Measurements from ENCODE around the gene EIF1. TPM values are rescaled to one million over a fixed set of nuclear protein-coding genes. Genes with fewer than 3 reads are reported as not detected.
"Not testable (repeated sequence)": the region's sequence is repeated elsewhere in the genome, so short reads cannot be mapped to it uniquely, and the experiment has no call there.

The EIF1 gene
- total RNA-seq, 2 donors from 2014 or later = 2,404 to 2,458 TPM

GRCh38 chr17:41660221-41660711 lies 28.4 kb upstream of the EIF1 start:
- Mint-ChIP-seq H3K36me3 (ENCODE audit: insufficient read depth in 2 of 2) (no peaks in the 10 kb centered on the region), H3K27ac (no peak overlapping the region), H3K9me3 (no peaks in the 10 kb centered on the region), H3K4me3 (no peak overlapping the region), H3K27me3 (ENCODE audit: low read depth) (no peaks in the 10 kb centered on the region), H3K4me1 (ENCODE audit: low read depth) (peaks cover 10% of the 10 kb centered on the region)
- no peak for DNase-seq
- no peak for ATAC-seq (replicated peaks in 1 of 2)

DNA sequence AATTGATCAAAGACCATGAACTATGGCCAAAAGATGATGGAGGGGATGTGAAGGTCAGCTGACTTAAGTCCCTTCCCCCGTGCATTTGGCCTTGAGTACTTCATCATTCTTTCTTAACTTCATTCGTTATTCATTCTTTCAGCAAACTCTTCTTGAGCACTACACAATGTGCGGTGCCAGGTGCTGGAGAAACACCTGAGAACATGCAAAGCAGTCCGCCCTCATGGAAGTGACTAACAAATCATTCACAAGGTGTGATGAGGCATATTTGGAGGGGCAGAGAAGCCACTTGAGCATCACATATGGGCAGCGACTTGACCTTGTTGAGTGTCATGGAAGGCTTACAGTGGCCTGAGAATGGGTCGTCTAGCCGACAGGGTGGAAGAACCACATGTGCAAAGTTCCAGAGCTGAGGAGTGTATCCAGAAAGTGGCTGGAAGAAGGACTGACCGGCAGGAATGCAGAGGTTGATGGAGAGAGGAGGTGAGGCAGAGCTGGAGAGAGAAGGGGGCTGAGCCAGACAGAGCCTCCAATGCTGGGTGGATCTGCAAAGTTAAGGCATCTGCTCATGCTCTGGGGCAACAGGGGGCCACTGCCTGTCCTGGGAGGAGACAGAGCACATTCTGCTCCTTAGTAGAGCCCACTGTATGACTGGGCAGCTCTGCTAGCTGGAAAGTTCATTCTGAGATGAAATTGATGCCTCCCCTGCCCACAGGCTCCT lies 25.1 kb upstream of the EIF1 start:
- H3K4me3 Mint-ChIP-seq = no peak overlapping the region
- DNase-seq (no peak), ATAC-seq (replicated peaks in 1 of 2) (no peak)
- H3K4me1 Mint-ChIP-seq (ENCODE audit: low read depth) = peaks cover 31% of the 10 kb centered on the region
- no peaks in the 10 kb centered on the region for H3K9me3 Mint-ChIP-seq
- H3K36me3 Mint-ChIP-seq (ENCODE audit: insufficient read depth in 2 of 2) = no peaks in the 10 kb centered on the region
- H3K27me3 Mint-ChIP-seq (ENCODE audit: low read depth) = no peaks in the 10 kb centered on the region
- no peak overlapping the region for H3K27ac Mint-ChIP-seq

DNA sequence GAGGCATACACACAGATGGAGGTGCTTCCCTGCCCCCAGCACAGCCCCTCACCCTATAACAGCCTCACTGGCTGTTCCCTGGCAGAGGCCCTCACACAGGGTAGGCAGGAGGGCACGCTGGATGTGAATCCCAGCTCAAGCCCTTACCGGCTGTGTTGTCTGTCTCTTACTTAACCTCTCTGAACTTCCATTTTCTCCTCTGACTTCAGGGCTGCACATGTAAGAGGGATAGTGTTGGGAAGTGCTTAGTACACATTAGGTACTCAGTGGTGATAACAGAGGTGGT lies 24.6 kb upstream of the EIF1 start:
- no peak overlapping the region for H3K27ac Mint-ChIP-seq
- no peaks in the 10 kb centered on the region for H3K36me3 Mint-ChIP-seq (ENCODE audit: insufficient read depth in 2 of 2)
- ATAC-seq (replicated peaks in 1 of 2) = no peak
- no peaks in the 10 kb centered on the region for H3K9me3 Mint-ChIP-seq
- peaks cover 32% of the 10 kb centered on the region for H3K4me1 Mint-ChIP-seq (ENCODE audit: low read depth)
- no peaks in the 10 kb centered on the region for H3K27me3 Mint-ChIP-seq (ENCODE audit: low read depth)
- no peak for DNase-seq
- no peak overlapping the region for H3K4me3 Mint-ChIP-seq

DNA sequence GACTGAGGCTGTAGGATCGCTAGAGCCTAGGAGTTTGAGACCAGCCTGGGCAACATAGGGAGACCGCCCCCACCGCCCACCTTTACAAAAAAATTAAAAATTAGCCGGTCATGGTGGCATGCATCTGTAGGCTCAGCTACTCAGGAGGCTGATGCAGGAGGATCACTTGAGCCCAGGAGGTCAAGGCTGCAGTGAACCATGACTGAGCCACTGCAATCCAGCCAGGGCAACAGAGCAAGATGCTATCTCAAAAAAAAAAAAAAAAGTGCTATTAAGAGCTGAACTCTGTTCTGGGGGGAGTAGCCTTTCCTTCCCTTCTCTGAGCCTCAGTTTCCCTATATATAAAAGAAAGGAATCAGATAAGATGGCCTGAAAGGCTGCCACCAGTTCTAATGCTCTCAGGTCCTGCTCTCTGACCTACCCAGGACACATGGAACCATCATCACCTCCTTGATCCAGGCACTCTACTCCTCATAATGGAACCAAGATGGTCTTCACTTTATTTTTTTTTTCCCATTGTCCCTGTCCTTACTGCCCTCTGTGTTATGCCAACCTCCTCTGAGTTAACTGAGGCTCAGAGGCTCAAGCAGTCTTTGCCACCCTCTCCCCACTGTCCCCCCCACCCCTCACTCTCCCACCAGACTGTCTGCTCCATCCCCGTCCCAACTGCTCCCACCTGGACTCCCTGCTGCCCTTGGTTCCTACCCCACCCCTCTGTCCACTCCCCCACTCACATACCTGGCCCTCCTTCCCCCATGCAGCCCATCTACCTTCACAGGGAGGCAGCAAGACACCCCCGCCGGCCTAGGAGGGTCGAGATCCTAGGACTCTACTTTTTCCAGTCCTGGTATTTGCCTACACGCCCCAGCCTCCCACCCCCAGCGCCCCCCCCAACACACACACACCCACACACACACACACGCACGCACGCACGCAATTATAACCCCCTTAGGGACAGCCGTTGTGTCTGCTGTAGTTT lies 23.8 kb upstream of the EIF1 start:
- peaks cover 39% of the 10 kb centered on the region for H3K4me1 Mint-ChIP-seq (ENCODE audit: low read depth)
- H3K9me3 Mint-ChIP-seq = no peaks in the 10 kb centered on the region
- H3K4me3 Mint-ChIP-seq = peak overlapping the region; percentile 81 to 93
- no peak overlapping the region for H3K27ac Mint-ChIP-seq
- no peaks in the 10 kb centered on the region for H3K36me3 Mint-ChIP-seq (ENCODE audit: insufficient read depth in 2 of 2)
- no peaks in the 10 kb centered on the region for H3K27me3 Mint-ChIP-seq (ENCODE audit: low read depth)
- ATAC-seq (replicated peaks in 1 of 2) = no peak
- no peak for DNase-seq

GRCh38 chr17:41665566-41666236 lies 23.0 kb upstream of the EIF1 start:
- H3K9me3 Mint-ChIP-seq = no peaks in the 10 kb centered on the region
- H3K4me1 Mint-ChIP-seq (ENCODE audit: low read depth) = peaks cover 44% of the 10 kb centered on the region
- H3K27me3 Mint-ChIP-seq (ENCODE audit: low read depth) = no peaks in the 10 kb centered on the region
- DNase-seq = peak; percentile 92 to 96
- H3K36me3 Mint-ChIP-seq (ENCODE audit: insufficient read depth in 2 of 2) = no peaks in the 10 kb centered on the region
- H3K27ac Mint-ChIP-seq = peak overlapping the region; percentile 90
- peak overlapping the region; percentile 81 to 93 for H3K4me3 Mint-ChIP-seq
- peak; percentile 84 for ATAC-seq (replicated peaks in 1 of 2)

GRCh38 chr17:41666237-41666641 lies 22.4 kb upstream of the EIF1 start:
- H3K27ac Mint-ChIP-seq = peak overlapping the region; percentile 90
- peak; percentile 50 to 54 for DNase-seq
- no peaks in the 10 kb centered on the region for H3K36me3 Mint-ChIP-seq (ENCODE audit: insufficient read depth in 2 of 2)

GRCh38 chr17:41666708-41667279 lies 21.9 kb upstream of the EIF1 start:
- Mint-ChIP-seq H3K27ac (peak overlapping the region; percentile 20), H3K36me3 (ENCODE audit: insufficient read depth in 2 of 2) (no peaks in the 10 kb centered on the region), H3K27me3 (ENCODE audit: low read depth) (no peaks in the 10 kb centered on the region), H3K4me3 (peak overlapping the region; percentile 81 to 93), H3K9me3 (no peaks in the 10 kb centered on the region), H3K4me1 (ENCODE audit: low read depth) (peaks cover 45% of the 10 kb centered on the region)
- DNase-seq = peak; percentile 89 to 92
- ATAC-seq (replicated peaks in 1 of 2) = peak; percentile 58 to 66

More at GRCh38 chr17:41666237-41666641, 22.4 kb upstream of the EIF1 start:
- Mint-ChIP-seq H3K27me3 (ENCODE audit: low read depth) (no peaks in the 10 kb centered on the region), H3K4me3 (peak overlapping the region; percentile 81 to 93), H3K4me1 (ENCODE audit: low read depth) (peaks cover 44% of the 10 kb centered on the region), H3K9me3 (no peaks in the 10 kb centered on the region)
- ATAC-seq (replicated peaks in 1 of 2) = peak; percentile 31 to 48

DNA sequence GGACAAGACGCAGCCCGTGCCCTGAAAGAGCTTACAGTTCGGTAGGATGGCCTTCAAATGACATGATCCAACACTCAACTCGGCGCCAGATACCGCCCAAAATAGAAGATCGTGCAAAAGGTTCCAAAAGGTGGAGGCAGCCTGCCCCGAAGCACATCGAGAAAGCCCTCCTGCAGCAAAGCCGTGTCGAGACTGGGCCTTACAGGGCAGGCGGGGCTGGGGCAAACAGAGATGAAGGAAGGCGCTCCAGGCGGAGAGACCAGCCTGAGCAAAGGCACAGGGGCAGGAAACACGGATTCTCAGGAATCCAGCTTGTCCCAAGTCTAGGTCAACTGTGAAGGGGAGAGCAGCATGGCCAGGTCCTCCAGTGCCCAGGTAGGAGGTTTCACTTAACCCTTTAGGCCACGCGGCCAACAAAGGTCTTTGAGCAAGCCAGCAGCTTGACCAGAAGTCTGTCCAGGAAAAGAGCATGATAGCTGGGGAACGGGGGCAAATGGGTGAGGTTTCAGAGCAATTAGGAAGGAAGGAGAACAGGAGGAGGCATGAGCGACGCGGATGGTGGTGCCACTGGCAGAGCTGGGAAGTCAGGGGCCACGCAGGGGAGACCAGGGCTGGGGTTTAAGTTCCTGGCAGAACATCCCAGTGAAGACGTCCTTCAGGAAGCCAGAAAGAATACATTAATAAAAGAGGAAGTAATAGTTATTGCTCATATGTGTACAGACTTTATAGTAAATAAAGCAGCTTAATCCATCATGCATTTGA lies 21.2 kb upstream of the EIF1 start:
- DNase-seq (no peak), ATAC-seq (replicated peaks in 1 of 2) (no peak)
- no peaks in the 10 kb centered on the region for H3K27me3 Mint-ChIP-seq (ENCODE audit: low read depth)
- H3K27ac Mint-ChIP-seq = peak overlapping the region; percentile 20
- peaks cover 51% of the 10 kb centered on the region for H3K4me1 Mint-ChIP-seq (ENCODE audit: low read depth)
- peak overlapping the region; percentile 81 to 93 for H3K4me3 Mint-ChIP-seq
- H3K36me3 Mint-ChIP-seq (ENCODE audit: insufficient read depth in 2 of 2) = no peaks in the 10 kb centered on the region
- H3K9me3 Mint-ChIP-seq = no peaks in the 10 kb centered on the region

GRCh38 chr17:41672153-41672552 lies 16.5 kb upstream of the EIF1 start:
- H3K27me3 Mint-ChIP-seq (ENCODE audit: low read depth) = no peaks in the 10 kb centered on the region
- peaks cover 52% of the 10 kb centered on the region for H3K4me1 Mint-ChIP-seq (ENCODE audit: low read depth)
- ATAC-seq (replicated peaks in 1 of 2) = peak; percentile 62 to 64
- H3K36me3 Mint-ChIP-seq (ENCODE audit: insufficient read depth in 2 of 2) = no peaks in the 10 kb centered on the region
- peak overlapping the region; percentile 34 to 45 for H3K4me3 Mint-ChIP-seq
- peaks cover 0 to 2% of the 10 kb centered on the region in 2 donors for H3K9me3 Mint-ChIP-seq
- no peak for DNase-seq
- H3K27ac Mint-ChIP-seq = peak overlapping the region; percentile 73

GRCh38 chr17:41675157-41676057 lies 13.3 kb upstream of the EIF1 start:
- H3K4me3 Mint-ChIP-seq; H3K27ac Mint-ChIP-seq; ATAC-seq (replicated peaks in 1 of 2); H3K9me3 Mint-ChIP-seq; H3K36me3 Mint-ChIP-seq (ENCODE audit: insufficient read depth in 2 of 2); DNase-seq; H3K27me3 Mint-ChIP-seq (ENCODE audit: low read depth): not testable (repeated sequence)
- peaks cover 64% of the 10 kb centered on the region for H3K4me1 Mint-ChIP-seq (ENCODE audit: low read depth)

DNA sequence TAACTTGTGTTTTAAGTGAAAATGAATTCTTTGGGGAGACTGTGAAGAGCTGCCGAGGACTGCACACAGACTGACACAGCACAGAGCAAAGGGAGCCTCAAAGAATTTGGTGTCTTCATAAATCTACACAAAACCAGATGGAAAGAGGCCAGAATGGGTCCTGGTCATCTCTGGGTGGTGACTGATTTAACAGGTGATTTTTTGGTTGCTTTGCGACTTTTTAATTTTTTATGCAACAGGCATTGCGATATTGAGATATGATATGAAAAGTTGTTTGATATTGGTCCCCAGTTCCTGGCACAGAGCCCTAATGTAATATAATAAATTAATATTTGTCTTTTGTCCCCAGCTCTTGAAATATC lies 12.6 kb upstream of the EIF1 start:
- no peak for ATAC-seq (replicated peaks in 1 of 2)
- Mint-ChIP-seq H3K4me3 (peak overlapping the region; percentile 16 to 71), H3K9me3 (peaks cover 3 to 4% of the 10 kb centered on the region in 2 donors), H3K4me1 (ENCODE audit: low read depth) (peaks cover 67% of the 10 kb centered on the region), H3K27me3 (ENCODE audit: low read depth) (no peaks in the 10 kb centered on the region), H3K27ac (no peak overlapping the region), H3K36me3 (ENCODE audit: insufficient read depth in 2 of 2) (peaks cover 5 to 6% of the 10 kb centered on the region in 2 donors)
- no peak for DNase-seq
